ENCODE measurements around the gene MFSD12. TPM values are rescaled to one million over a fixed set of nuclear protein-coding genes. Genes with fewer than 3 reads are reported as not detected.

Gene MFSD12
- total and polyA plus RNA-seq, 2 donors (not counting 3 experiments of a cell fraction or from before 2014, with no cell fraction given): 51.7 to 78.9 TPM

- Histone ChIP-seq H4K20me1 (replicated peaks; ENCODE audit: control insufficient read depth, extremely low read depth, insufficient read depth, low read length) (no peaks in the 10 kb centered on the region), H3K4me3 (replicated peaks in 1 of 3; ENCODE audit: insufficient read depth in 1 of 3, low read depth in 1 of 3, low read length in 3 of 3) (no peak overlapping the region), H3K9ac (replicated peaks; ENCODE audit: extremely low read depth, insufficient read depth, low read length) (no peak overlapping the region), H3K36me3 (ENCODE audit: control insufficient read depth in 2 of 2, extremely low read depth in 1 of 2, insufficient read depth in 2 of 2, low read length in 2 of 2) (peaks cover 0 to 19% of the 10 kb centered on the region in 2 experiments), H3K9me1 (replicated peaks; ENCODE audit: control insufficient read depth, extremely low read depth, insufficient read depth, low read length) (no peaks in the 10 kb centered on the region), H3K79me2 (ENCODE audit: control insufficient read depth, insufficient read depth, low read length) (peaks cover 91% of the 10 kb centered on the region), H3K27ac (ENCODE audit: insufficient read depth, low read depth, low read length) (no peak overlapping the region), H3K4me1 (ENCODE audit: control insufficient read depth, extremely low read depth, insufficient read depth, low read length) (no peaks in the 10 kb centered on the region), H3K4me2 (ENCODE audit: insufficient read depth, low read length) (no peak overlapping the region), H3K9me3 (replicated peaks; ENCODE audit: control insufficient read depth, insufficient read depth, low read length) (no peaks in the 10 kb centered on the region), H3K27me3 (ENCODE audit: control insufficient read depth in 2 of 2, insufficient read depth in 2 of 2, low read length in 2 of 2) (no peaks in the 10 kb centered on the region), H2AFZ (ENCODE audit: low read depth, low read length) (no peak overlapping the region)
- POLR2A ChIA-PET: no interaction called here
- CTCF ChIA-PET: no interaction called here
- FAIRE-seq: no peak
- DNase-seq (ENCODE audit: low read depth, low spot score): no peak
- no TSS peak for BruUV-seq (replicated peaks)
- TF ChIP-seq POLR2AphosphoS5 (IDR thresholded peaks at IDR 0.05; ENCODE audit: insufficient read depth, low read depth, low read length) (no peak), JUN (IDR thresholded peaks at IDR 0.05; ENCODE audit: borderline replicate concordance, insufficient read depth, insufficient read length, low read depth) (no peak), GATA2 (IDR thresholded peaks at IDR 0.05; ENCODE audit: insufficient read depth, insufficient read length, low read depth, low read length) (no peak), MYC (IDR thresholded peaks at IDR 0.05; ENCODE audit: low read depth, low read length) (no peak)
- intact Hi-C loops (cut with micrococcal nuclease) (no loop called here), dilution Hi-C loops (cut with MboI; ENCODE audit: extremely low pct_ligation_motif_present, low sequenced_read_pairs) (no loop called here)
These were observed 41.4 kb downstream of the MFSD12 start for GRCh38 chr19:3515891-3516422.

GRCh38 chr19:3514930-3515329, 42.5 kb downstream of the MFSD12 start:
- Histone ChIP-seq H3K27ac (ENCODE audit: insufficient read depth, low read depth, low read length) (no peak overlapping the region), H2AFZ (ENCODE audit: low read depth, low read length) (no peak overlapping the region), H3K36me3 (ENCODE audit: control insufficient read depth in 2 of 2, extremely low read depth in 1 of 2, insufficient read depth in 2 of 2, low read length in 2 of 2) (peaks cover 0 to 19% of the 10 kb centered on the region in 2 experiments), H3K9ac (replicated peaks; ENCODE audit: extremely low read depth, insufficient read depth, low read length) (no peak overlapping the region), H3K4me2 (ENCODE audit: insufficient read depth, low read length) (no peak overlapping the region), H3K79me2 (ENCODE audit: control insufficient read depth, insufficient read depth, low read length) (peaks cover 93% of the 10 kb centered on the region), H3K27me3 (ENCODE audit: control insufficient read depth in 2 of 2, insufficient read depth in 2 of 2, low read length in 2 of 2) (no peaks in the 10 kb centered on the region), H3K9me3 (replicated peaks; ENCODE audit: control insufficient read depth, insufficient read depth, low read length) (no peaks in the 10 kb centered on the region), H4K20me1 (replicated peaks; ENCODE audit: control insufficient read depth, extremely low read depth, insufficient read depth, low read length) (no peaks in the 10 kb centered on the region), H3K9me1 (replicated peaks; ENCODE audit: control insufficient read depth, extremely low read depth, insufficient read depth, low read length) (no peaks in the 10 kb centered on the region), H3K4me1 (ENCODE audit: control insufficient read depth, extremely low read depth, insufficient read depth, low read length) (no peaks in the 10 kb centered on the region), H3K4me3 (replicated peaks in 1 of 3; ENCODE audit: insufficient read depth in 1 of 3, low read depth in 1 of 3, low read length in 3 of 3) (no peak overlapping the region)
- TF ChIP-seq GATA2 (IDR thresholded peaks at IDR 0.05; ENCODE audit: insufficient read depth, insufficient read length, low read depth, low read length) (no peak), CTCF (IDR thresholded peaks at IDR 0.05; ENCODE audit: extremely low read depth in 1 of 2, insufficient read depth in 1 of 2, low read depth in 1 of 2, low read length in 2 of 2) (no peak), POLR2A (IDR thresholded peaks at IDR 0.05; ENCODE audit: low read depth, low read length) (no peak), MAX (IDR thresholded peaks at IDR 0.05; ENCODE audit: insufficient read depth, insufficient read length) (no peak), POLR2AphosphoS5 (IDR thresholded peaks at IDR 0.05; ENCODE audit: insufficient read depth, low read depth, low read length) (no peak), FOS (IDR thresholded peaks at IDR 0.05; ENCODE audit: borderline replicate concordance, insufficient read depth, low read length) (no peak), MYC (IDR thresholded peaks at IDR 0.05; ENCODE audit: low read depth, low read length) (no peak), JUN (IDR thresholded peaks at IDR 0.05; ENCODE audit: borderline replicate concordance, insufficient read depth, insufficient read length, low read depth) (no peak)
- CTCF ChIA-PET: interaction anchor here (1.1 kb wide), 1 partner anchor 30 kb away, joined by 3 read pairs; no protein-coding TSS in a partner anchor
- no TSS peak for BruUV-seq (replicated peaks)
- POLR2A ChIA-PET: no interaction called here
- intact Hi-C loops (cut with micrococcal nuclease) (no loop called here), dilution Hi-C loops (cut with MboI; ENCODE audit: extremely low pct_ligation_motif_present, low sequenced_read_pairs) (no loop called here)
- FAIRE-seq: no peak
- no peak for DNase-seq (ENCODE audit: low read depth, low spot score)

Data from endothelial cell of umbilical vein (primary cell).